CD4-positive, alpha-beta T cell treated with Interleukin-12 subunit alpha and Interleukin-12 subunit beta, for 1 hour (primary cell): ENCODE measurements around the gene CMTR1.
A peak's percentile ranks its signal among the peaks of the same experiment; 100 is the strongest.
"Not testable (repeated sequence)": the region's sequence is repeated elsewhere in the genome, so short reads cannot be mapped to it uniquely, and the experiment has no call there.

ENCODE experiments used
- DNase-seq: peaks from one replicate; pipeline ENCODE4 v3.0.0-alpha.2; 2020

CMTR1 gene

GRCh38 chr6:37438930-37439329, 5.9 kb downstream of the CMTR1 start:
- no peak for DNase-seq

DNA sequence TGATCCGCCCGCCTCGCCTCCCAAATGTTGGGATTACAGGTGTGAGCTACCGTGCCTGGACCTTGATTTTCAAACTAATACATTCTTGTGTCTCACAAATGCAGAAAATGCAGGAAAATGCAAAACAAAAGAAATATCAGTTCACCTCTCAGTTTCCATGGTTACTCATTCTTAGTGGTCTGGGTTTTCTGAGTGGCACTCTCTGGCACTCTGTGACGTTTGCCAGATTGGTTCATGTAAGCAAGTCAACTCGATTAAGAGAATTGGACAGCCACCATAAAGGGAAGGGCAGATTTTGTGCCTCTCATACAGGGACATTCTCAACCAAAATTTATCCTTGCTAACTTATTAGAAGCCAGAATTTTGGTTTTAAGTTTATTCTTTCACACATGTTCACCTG, 8.6 kb downstream of the CMTR1 start:
- no peak for DNase-seq

DNA sequence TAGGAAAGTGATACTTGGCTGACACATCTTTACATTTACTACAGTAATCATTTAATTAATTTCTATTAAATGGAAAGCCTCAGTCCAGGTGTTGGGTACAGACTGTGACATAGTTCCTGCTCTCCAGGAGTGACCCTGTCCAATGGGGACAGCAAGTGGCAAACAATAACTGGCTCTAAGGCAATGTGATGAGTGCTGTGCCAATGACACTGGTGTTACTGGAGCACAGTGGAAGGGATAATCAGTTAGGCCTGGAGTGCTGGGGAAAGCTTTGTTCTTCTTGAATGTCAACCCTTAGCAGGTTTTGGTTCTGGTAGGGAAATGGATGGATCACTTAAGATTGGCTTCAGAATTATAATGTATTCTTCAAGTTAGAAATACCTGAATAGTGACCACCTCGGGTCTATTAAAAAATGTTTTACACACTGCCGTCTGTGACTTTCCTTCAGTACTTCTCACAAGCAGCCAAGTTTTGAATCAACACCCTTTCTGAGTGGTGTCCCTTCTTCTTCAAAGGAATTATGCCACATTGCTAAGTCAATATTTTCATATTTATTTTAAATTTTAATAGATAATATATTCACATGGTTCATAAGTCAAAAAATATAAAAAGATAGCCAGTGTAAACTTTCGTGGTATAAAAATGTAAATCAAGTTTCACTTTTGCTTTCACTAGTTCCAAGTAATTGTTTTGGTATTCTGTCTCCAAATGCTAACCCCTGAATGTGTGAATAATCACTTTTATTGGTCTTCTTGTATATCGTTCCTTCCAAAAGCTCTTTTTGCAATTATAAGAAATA, 9.6 kb downstream of the CMTR1 start:
- peak; percentile 13 for DNase-seq

- DNase-seq, result not testable (repeated sequence)
These were observed 10.2 kb downstream of the CMTR1 start for GRCh38 chr6:37443216-37443542.

GRCh38 chr6:37449984-37450383, 17.0 kb downstream of the CMTR1 start:
- no peak for DNase-seq

- no peak for DNase-seq
These were observed 18.6 kb downstream of the CMTR1 start for GRCh38 chr6:37451441-37452193.

DNA sequence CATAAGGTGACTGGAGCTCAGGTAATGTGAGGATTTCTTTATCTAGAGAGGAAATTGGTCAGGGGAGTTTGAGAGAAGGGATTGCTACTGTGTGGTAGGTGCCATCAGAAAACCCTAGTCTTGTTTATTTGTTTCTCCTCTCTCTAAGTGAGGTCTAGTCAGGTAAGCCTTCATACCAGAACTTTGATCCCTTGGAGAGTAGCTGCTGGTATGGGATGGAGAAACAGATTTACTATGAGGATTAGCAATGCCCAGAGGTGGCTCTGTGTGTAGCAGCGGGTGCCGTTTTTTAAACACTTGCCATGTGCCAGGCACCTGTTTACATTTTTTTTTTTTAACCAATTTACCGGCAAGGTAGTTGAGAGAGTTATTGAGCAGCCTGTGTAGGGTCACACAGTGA, 19.5 kb downstream of the CMTR1 start:
- DNase-seq, result no peak

- no peak for DNase-seq
These were observed 21.6 kb downstream of the CMTR1 start for GRCh38 chr6:37454420-37455140.

DNA sequence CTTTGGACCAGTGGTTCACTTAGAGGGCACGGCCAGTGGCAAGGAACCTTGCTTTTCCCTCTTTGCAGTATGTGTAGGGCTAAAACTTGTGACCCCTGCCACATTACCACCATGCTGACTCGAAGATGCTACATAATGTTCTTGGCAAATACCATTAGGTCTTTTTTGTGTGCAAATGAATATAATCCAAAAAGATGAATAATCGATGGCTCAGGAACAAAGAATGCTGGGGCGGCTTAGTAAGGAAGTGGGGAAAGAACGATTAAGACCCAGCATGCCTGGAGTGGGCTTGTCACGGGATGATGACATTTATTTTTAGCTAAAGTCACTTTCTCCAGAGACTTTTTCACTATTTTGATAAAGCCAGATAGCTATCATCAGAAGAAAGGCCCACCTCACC, 23.1 kb downstream of the CMTR1 start:
- DNase-seq, result no peak

DNA sequence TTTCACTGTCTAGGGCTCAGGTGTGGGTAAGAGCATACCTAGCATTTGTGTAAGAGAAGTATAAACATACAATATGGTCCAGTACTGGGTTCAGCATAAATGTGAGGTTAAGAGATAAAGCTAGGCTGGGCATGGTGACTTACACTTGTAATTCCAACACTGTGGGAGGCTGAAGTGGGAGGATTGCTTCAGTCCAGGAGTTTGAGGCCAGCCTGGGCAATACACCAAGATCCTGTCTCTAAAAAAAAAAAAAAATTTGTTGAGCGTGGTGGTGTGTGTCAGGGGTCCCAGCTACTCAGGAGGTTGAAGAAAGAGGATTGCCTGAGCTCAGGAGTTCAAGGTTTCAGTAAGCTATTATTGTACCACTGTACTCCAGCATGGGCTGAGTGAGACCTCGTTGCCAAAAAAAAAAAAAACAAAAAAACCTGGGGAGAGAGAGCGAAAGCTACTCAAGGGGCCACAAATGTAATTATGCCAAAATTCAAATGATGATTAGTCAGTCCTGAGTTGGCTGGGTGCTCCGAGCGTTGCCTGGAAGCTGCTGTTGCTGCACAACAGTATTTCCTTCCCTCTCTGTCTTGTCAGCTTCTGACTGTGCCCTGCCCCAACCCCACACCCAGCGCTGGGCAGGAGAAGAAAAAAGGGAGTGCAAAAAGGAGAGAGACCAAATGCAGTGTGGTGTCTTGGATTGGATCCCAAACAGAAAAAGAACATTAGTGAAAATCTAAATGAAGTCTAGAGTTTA, 24.0 kb downstream of the CMTR1 start:
- no peak for DNase-seq

- no peak for DNase-seq
These were observed 27.2 kb downstream of the CMTR1 start for GRCh38 chr6:37459981-37460800.

GRCh38 chr6:37460805-37461204, 27.8 kb downstream of the CMTR1 start:
- DNase-seq, result no peak

DNA sequence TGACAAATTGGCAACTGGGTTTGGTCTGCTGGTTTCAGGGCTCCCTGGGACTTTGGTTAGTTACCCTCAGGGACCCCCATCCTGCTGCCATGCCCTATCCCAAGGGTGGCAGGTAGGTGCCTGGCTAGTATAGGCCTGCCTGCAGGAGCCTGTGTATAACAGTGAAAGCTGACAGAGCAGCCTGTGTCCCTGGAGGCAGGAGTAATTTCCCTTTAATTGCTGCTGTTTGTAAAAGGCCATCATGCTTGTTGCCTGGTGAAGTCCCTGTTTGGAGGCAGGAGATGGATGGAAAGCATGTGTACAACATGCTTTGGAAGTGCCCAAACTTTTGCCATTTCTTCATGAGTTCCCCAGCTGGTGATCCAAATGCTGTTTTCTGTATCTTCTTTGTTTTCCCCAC, 30.1 kb downstream of the CMTR1 start:
- no peak for DNase-seq

DNA sequence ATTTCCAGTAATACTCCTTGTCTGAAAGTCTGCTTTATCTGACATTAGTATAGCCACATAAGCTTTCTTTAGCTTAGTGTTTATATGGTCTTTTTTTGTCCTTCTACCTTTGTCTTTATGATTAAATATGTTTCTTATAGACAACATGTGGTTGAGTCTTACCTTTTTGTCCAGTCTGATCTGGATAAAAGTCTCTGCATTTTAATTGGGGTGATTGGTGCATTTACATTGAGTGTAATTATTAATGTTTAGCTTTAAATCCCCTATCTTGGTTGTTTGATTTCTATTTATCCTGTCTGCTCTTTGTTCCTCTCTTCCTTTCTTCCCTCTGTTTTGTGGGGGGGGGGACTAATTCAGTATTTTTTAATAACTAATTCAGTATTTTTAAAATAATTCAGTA, 34.7 kb downstream of the CMTR1 start:
- DNase-seq, result no peak

- no peak for DNase-seq
These were observed 40.5 kb downstream of the CMTR1 start for GRCh38 chr6:37473364-37474095.

GRCh38 chr6:37474316-37474715, 41.3 kb downstream of the CMTR1 start:
- DNase-seq, result no peak

- no peak for DNase-seq
These were observed 44.2 kb downstream of the CMTR1 start for GRCh38 chr6:37477191-37477590.

- no peak for DNase-seq
These were observed 44.8 kb downstream of the CMTR1 start for GRCh38 chr6:37477656-37478435.

DNA sequence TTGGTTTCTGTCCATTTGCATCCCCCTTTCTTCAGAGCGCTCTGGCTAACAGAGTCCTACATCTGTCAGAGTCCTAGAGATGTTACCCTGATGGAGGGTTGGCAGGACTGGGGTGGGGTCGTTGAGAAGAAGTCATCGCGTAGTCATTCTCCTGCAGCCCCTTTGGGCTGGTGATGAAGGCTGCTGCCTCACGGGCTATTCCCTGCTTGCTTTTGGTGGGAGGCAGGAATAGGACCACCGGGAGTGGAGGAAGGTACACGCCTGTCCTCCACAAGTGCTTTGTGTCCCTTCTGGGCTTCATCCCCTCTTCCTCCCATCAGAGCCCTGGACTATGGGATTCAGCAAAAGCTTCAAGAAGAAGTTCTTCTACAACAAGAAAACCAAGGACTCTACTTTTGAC, 45.8 kb downstream of the CMTR1 start:
- DNase-seq, result no peak

- no peak for DNase-seq
These were observed 46.3 kb downstream of the CMTR1 start for GRCh38 chr6:37479266-37479854.
